22Rv1 (cell line): Measurements from ENCODE around the gene TCEAL4.

Experiments
- H3K27ac ChIP-seq: fragments of 450-650 bp; 2 replicates; pipeline ENCODE4 v1.5.1; 2017
- CTCF ChIP-seq: fragments of 450-650 bp; IDR thresholded peaks from 2 replicates; pipeline ENCODE4 v1.5.1; 2017; ENCODE audit warnings: mild to moderate bottlenecking
- ZFX ChIP-seq: fragments of 450-650 bp; IDR thresholded peaks from 2 replicates; pipeline ENCODE4 v1.6.1; 2017; ENCODE audit warnings: antibody characterized with exemption, borderline replicate concordance

TCEAL4 gene

GRCh38 chrX:103565197-103565596 is 20.1 kb upstream of the TCEAL4 start:
- no peak overlapping the region for H3K27ac ChIP-seq
- TF ChIP-seq CTCF: no peak
- no peak for TF ChIP-seq ZFX

GRCh38 chrX:103565752-103566151 is 19.6 kb upstream of the TCEAL4 start:
- TF ChIP-seq ZFX: no peak
- TF ChIP-seq CTCF: no peak
- no peak overlapping the region for H3K27ac ChIP-seq

- no peak overlapping the region for H3K27ac ChIP-seq
- TF ChIP-seq CTCF (no peak), ZFX (no peak)
These were observed 14.2 kb upstream of the TCEAL4 start for GRCh38 chrX:103571121-103571520.

DNA sequence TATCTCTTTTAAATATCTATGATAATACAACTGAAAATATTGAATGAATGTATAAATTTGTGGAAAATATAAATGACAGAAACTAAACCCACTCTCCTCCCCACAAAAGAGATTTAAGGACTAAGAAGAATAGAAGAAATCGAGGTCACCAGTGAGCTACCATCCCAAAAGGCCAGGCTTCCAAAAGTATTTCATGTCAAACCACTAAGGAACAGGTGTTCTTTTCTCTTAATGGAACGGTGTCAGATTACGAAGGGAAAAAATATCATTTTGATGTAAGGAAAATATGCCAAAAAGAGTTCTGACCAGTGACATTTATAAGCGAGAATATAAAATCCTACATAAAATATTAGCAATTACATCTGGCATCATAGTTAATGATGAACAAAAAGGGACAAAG is 13.6 kb upstream of the TCEAL4 start:
- no peak overlapping the region for H3K27ac ChIP-seq
- TF ChIP-seq ZFX (no peak), CTCF (no peak)

DNA sequence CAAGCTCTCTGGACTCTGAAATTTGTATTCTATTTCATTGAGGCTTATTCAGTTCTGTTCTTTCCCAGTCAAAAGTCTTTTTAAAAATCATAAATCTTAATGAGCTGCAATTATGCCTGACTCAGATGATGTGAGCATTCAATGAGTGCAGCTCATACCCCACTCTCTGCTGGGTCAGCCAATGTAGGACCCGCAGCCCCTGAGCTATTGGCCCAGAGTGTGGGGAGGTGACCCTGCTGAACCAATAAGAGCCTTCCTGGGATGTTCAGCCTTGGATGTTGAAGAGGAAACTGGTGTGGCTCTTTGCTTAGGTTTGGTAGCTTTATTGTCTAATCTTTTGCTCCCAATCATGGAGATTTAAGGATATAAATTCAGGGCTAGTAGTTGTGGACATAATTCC is 12.1 kb upstream of the TCEAL4 start:
- no peak for TF ChIP-seq ZFX
- TF ChIP-seq CTCF: no peak
- no peak overlapping the region for H3K27ac ChIP-seq

- TF ChIP-seq ZFX (no peak), CTCF (no peak)
- no peak overlapping the region for H3K27ac ChIP-seq
These were observed 719 bp upstream of the TCEAL4 start for GRCh38 chrX:103584596-103584995.

GRCh38 chrX:103586314-103586646 is 965 bp downstream of the TCEAL4 start:
- peak overlapping the region; percentile 46 for H3K27ac ChIP-seq
- TF ChIP-seq CTCF (no peak), ZFX (no peak)
